ENCODE data around the gene PIK3C3.
A peak's percentile ranks its signal among the peaks of the same experiment; 100 is the strongest.
"Not testable (repeated sequence)": the region's sequence is repeated elsewhere in the genome, so short reads cannot be mapped to it uniquely, and the experiment has no call there.

Gene PIK3C3

DNA sequence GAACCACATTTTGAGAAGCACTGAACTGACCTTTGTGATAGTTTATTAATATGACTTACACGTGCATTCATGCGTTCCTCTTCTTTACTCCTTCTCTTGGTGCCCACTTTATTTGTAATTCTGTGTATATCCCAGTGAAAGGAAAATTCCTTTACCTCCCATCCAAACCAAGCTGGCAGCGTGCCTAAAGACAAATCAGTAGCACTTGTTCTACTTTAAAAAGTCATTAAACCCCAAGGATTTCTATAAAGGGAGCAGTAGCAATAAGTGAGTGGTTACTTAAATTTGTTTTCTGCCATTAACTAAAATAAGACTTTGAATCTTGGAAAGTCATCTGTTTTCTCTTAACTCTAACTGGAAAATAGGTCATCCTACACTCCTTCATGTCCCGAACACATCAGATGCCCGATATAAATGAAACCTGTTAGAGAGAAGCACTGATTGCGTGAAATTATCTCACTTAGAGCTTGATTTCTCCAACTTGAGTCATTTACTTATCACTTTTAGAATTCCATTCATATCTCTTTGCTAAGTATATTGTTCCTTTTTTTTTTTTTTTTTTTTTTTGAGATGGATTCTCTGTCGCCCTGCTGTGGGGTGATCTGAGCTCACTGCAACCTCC is 10.7 kb downstream of the PIK3C3 start:
- DNase-seq (ENCODE audit: low spot score) = no peak
- no peak for FAIRE-seq

DNA sequence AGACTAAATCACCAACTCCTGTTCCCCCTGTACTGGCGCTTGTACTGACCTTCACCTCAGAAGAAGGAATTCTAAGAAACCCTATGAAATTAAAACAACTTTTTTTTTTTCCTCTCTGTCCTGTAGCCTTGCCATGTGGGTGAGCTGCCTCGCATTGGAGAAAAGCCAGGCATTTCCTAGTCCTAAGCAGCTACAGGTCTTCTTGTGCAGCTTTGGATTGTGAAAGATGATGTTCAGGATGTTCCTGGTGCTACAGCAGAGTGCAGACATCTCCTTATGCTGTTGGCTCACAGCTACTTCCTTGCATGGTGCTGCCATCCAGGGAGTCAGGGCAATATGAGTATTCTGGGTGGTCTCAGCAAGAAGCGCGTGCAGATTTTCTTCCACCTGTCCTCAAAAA is 11.9 kb downstream of the PIK3C3 start:
- DNase-seq (ENCODE audit: low spot score) (no peak), FAIRE-seq (no peak)

DNA sequence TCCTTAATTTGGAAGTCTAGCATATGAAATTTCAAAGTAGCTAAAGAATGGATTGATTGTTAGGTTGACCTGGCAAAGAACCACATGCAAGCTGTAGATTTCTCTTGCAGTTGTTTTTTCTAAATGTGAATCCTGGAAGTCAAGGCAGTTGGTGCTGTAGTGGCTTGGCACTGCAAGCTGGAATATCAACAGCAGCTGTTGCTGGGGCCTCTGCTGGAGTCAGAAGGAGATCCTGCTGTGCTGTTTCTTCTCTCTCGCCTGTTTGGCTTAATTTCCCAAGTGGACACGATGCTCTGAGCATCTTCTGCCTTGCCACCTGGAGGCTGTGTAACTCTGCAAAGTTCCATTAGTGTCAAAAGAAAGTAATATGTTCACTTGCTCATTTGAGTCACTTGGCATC is 12.6 kb downstream of the PIK3C3 start:
- FAIRE-seq (no peak), DNase-seq (ENCODE audit: low spot score) (no peak)

DNA sequence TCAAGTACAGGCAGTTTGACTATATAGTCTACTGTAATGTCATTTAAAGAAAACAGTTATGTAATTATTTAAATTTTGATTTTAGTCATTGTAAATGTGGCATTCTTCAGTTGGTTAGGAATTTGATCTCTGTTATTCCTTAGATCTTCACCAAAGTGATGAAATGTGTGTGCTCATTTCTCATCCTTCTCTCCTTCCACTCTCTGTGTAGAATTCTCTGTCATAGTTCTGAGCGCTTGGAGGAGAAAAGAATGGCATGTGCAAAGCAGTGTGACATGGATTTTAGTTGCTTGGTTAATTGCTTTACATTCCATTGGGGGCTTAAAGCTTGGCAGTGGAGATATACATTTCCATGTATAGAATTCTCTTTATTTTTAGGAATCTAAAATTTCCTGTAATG is 14.8 kb downstream of the PIK3C3 start:
- DNase-seq (ENCODE audit: low spot score) = no peak
- no peak for FAIRE-seq

DNA sequence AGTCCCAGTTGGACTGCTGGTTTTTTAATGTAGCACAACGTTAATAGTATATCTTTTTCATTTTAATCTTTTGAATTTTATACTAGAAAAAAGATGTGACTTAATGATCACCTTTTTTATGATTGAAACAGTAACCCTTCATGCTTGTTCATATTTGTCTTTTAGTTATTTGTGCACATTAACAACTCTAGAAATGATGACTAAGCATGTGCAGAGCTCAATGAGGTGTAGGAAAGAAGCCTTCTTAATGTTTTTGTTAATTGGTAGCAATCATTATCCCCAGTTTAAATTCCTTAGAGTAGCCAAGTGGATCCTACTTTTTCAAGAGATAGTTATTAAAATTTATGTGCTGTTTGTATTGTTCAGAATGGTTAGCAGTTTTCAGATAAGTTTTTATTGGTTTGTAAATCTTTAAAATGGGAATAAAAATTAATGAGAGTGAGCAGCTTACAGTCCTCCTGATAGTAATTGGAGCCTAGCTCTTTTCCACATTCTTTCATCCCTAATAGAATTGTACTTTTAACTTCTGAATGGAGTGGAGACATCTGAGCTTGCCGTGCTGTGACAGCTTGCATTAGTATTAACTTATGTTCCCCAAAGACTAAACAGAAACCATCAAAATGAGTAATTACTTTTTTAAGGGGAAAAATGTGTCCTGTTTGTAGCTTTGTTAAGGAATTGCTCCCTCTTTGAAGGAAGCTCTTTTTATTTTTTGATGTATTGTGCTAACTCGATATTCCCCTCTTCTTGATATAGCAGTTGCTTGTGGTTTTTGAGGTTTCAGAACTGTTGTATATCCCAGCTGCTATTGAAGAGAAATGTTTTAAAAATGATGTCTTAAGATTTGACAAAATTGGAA is 17.3 kb downstream of the PIK3C3 start:
- FAIRE-seq = peak; percentile 76
- no peak for DNase-seq (ENCODE audit: low spot score)

DNA sequence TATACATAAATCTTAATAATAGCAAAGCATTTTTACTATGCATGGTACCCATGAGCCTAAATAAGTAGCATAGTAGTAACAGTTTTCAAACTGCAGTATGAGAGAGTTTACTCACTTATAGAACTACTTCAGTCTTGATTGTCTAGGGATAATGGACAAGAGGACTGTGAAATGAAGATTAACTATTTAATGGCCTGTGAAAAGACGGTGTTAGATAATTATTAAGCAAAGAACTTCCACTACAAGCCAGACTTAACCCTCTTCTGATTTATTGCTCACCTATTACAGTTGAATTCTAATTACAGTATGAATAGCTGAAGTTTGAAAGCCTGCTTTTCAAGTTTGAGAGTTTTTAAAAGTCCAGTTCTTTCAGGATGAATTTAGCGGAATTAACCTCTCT is 18.9 kb downstream of the PIK3C3 start:
- DNase-seq (ENCODE audit: low spot score) = peak; percentile 13

DNA sequence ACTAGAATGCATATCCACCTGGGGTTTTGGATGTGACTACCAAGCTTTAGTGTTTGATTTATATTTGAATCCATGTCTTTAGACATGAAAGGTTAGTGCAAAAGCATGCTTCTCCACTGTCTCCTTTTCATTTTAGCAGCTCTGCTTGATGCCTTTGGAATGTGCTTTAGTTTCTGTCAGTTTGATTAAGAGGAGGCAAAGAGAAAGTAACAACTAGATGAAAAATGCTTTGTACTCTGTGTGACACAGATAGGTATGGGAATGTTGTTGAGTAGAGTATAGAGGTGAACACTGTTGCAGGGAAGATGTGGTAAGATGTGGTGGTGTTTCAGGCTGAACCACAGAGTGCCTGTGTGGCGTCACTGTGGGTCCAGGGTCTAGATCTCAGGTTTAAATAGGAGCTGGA is 19.8 kb downstream of the PIK3C3 start:
- FAIRE-seq (no peak), DNase-seq (ENCODE audit: low spot score) (no peak)

More for the DNA sequence above, 18.9 kb downstream of the PIK3C3 start:
- peak; percentile 86 for FAIRE-seq

DNA sequence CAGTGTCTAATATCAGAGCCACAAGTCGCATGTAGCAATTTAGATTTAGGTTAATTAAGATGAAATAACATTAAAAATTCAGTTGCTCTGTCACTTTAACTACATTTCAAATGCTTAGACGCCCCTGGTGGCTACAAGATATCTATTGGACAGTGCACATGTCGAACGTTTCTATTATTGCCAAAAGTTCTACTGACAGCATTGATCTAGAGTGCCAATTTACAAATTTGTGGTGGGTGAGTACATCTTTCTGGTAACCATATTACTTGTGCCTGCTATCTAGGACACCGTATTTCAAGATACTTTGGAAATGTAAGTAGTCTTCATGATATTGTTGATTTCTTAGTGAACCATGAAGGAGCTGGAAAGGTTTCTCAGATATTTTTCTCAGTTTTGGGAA is 20.2 kb downstream of the PIK3C3 start:
- FAIRE-seq = no peak
- no peak for DNase-seq (ENCODE audit: low spot score)

DNA sequence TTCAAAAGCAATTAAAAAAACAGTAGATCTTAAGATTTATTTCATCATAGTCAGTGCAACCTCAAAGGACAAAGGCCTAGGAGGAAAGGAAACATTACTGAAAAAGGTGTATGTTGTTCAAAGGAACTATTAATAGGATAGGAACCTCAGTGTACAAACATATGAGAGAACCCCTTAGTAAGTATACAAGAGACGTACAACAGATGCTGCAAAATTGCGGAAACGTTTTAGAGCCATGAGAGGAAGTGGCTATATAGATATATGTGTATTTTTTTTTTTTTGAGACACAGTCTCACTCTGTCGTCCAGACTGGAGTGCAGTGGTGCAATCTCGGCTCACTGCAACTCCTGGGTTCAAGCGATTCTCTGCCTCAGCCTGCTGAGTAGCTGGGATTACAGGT is 22.2 kb downstream of the PIK3C3 start:
- no peak for FAIRE-seq
- DNase-seq (ENCODE audit: low spot score) = no peak

DNA sequence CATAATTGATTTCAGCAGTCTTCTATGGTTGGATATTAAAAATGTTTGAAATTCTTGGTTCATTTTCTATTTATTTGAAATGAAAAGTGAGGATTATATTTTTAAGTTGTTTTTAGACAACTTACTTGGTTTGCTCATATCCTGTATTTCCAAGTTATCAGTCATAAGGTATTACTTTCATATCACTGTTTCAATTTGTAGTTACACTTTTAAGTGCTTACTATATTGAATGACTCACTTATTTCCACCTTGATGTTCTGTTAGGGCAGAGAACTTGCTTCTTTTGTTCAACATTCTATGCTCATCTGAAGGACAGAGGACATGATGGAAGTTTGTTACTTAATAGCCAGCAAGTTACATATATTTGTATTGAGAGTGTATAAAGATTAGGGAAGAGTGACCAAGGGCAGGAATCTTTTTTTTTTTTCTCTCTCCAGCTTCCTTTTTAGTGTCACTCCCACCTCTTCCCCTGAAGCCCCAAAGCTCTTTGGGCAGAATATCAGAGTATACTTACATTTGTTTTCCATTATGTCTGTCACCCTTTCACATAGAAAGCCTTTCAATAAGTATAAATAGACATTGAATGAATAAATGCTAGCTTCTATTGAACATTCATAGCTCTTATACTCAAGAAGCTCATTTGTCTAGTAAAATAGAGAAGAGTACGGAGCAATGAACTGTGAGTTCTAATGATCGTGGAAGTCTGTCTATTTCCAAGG is 28.1 kb downstream of the PIK3C3 start:
- no peak for FAIRE-seq
- DNase-seq (ENCODE audit: low spot score) = no peak

DNA sequence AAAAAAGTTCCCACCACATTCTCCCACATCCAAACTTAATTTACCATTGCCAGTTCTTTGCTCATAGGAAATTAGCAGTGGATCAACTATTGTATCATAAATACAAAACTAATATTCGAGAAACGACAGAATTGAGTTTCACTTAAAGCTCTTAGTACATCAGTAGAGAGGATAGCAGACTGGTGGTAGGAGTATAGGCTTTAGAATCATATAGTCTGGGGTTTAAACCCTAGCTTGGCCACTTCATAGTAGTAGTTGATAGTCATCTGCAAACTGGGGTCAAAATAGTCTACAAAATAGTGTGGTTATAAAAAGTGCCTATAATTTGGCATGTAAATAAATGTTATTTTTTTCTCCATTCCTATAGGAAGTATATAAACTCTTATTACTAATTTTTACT is 30.9 kb downstream of the PIK3C3 start:
- DNase-seq (ENCODE audit: low spot score) (no peak), FAIRE-seq (no peak)

DNA sequence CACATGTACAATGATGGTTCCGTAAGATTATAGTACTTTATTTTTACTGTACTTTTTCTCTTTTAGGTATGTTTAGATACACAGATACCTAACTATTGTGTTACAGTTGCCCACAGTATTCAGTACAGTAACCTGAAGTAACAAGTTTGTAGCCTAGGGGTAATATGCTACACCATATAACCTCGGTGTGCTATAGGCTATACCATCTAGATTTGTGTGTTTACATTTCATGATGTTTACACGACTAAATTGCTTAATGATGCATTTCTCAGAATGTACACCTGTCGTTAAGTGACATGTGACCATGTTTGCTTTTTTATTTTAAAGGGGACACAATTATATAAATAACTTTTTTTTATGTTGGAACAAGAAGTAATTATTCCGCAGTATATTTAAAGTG is 34.5 kb downstream of the PIK3C3 start:
- no peak for DNase-seq (ENCODE audit: low spot score)
- no peak for FAIRE-seq

DNA sequence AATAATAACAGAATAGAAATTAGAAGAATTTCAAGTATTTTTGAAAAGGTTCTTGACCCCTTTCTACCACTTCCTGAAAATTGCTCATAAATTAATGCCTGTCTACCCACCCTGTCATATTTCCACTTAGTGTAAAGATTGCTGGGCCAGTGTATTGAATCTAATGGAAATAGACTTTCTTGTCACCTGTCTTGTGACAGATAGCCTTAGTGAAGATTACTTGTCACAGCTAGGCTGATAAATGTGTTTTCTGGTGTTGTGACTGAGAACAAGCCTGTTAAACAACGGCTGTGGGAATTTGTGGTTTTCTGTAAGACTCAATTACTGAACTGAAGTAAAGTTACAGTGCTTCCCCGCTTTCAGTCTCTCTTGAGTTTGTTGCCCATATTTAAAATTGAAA is 37.0 kb downstream of the PIK3C3 start:
- FAIRE-seq (no peak), DNase-seq (ENCODE audit: low spot score) (no peak)

DNA sequence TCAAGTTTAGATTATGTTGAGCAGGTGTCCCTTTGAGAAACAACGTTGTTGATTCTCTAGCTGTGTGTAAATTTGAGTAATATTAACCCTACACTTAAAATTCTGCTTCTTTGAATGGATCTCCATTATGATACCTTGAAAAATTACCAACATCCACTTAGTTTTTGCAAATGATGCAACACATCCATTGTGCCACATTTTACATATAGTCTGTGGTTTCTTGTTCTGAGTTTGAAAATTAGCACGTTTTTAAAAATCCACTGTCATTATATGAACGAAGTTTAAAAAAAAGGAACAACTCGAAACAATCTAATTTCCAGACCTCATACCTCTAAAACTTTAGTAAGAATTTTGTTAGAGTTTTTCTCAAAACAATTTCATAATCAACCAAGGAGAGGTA is 37.7 kb downstream of the PIK3C3 start:
- no peak for FAIRE-seq

DNA sequence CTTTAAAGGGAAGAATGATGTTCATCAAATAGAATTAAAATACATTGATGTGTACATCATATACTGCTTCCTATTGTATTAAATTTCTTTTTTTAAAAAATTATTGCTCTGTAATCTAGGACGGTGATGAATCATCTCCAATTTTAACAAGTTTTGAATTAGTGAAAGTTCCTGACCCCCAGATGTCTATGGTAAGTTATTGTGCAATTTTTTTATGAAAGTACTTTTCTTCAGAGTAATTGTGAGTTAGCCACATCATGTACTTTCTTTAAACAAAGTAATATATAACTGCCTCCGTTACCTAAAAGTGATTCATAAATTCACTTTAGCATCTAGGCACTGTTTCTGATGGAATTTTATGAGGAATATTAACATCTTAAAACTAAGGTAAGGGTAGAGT is 38.1 kb downstream of the PIK3C3 start:
- no peak for FAIRE-seq
- DNase-seq (ENCODE audit: low spot score) = no peak

More for the DNA sequence above, 37.7 kb downstream of the PIK3C3 start:
- no peak for DNase-seq (ENCODE audit: low spot score)

DNA sequence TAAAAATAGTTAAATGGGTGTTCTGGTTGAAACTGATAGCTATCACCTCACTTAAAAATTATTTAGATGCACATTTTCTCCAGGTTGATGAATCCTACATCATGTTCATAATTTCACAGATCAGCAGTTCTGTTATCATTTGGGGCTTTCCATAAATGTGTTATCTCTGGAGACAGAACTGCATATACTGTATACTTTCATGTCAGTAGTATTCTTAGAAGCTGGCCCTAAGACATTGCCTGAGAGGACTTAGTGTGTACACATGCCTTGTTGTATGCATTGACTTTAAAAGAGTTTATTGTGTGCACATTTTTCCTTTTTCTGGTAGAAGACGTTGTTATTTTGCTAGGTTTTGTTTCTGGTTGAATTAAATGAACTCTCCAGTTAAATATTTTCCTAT is 41.0 kb downstream of the PIK3C3 start:
- no peak for DNase-seq (ENCODE audit: low spot score)
- no peak for FAIRE-seq

DNA sequence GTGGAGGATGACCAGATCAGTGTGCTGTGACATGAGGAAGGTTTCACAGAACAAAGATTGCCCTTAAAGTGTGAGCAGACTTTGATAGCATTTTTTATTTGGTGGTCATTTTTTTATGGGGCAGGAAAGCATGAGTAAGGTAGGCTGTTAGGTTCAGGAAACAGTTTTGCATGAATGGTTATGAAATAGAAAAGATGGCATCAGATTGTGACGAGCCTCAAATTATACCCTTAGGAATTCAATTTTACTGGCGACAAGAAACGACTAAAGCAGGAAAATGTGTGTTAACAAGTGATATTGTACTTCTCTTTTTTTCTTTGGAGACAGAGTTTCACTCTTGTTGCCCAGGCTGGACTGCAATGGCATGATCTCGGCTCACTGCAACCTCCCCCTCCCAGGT is 44.7 kb downstream of the PIK3C3 start:
- FAIRE-seq (no peak), DNase-seq (ENCODE audit: low spot score) (no peak)

DNA sequence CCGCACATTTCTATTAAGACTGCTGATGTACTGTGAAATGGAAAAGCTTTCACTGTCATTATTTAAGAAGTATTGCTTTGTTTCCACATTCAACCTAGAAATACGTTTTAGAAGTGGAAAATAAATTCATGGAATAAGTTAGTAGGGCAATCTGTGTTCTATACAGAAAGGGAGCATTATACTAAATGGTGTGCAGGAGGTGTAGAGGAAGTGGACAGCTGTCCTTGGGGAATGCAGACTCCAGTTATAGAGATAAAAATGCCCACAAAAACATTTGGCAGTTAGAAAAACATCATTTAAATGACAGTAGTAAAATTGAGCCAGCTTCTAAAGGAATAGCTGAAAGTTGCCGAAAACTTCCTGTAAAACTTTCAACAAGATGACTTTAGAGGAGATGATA is 46.8 kb downstream of the PIK3C3 start:
- FAIRE-seq (no peak), DNase-seq (ENCODE audit: low spot score) (no peak)

DNA sequence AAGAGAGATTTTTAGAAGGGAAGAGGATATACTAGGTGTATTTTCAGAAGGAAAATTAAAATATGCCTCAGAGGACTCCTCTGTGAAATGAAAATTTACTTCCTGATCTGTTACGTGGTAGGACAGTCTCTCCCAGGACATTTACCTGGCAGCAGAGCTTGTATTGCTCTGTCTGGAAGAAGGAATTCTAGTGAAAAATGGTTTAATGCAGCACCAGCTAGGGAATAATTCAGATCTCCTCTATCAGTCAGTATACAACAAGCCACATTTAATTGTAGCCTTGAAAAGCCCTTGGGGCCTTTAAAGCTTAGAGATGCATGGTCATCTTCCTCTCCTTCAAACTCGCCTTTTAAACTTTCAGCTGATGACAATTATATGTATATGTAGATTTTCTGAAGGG is 49.6 kb downstream of the PIK3C3 start:
- no peak for FAIRE-seq

DNA sequence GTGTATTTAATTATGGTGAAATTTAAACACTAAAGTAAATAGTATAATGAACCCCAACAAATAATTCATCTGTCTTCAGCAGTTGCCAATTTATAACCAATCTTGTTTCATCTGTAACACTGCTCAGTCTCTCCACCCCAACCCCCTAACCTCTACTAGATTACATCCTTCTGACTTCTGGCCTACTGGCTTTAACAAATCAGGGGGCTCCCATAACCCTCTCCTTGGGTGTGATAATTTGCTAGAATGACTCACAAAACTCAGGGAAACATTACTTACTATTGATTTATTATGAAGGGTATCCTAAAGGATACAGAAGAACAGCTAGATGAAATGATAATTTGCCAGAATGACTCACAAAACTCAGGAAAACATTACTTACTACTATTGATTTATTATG is 50.7 kb downstream of the PIK3C3 start:
- no peak for DNase-seq (ENCODE audit: low spot score)
- no peak for FAIRE-seq

More for the DNA sequence above, 49.6 kb downstream of the PIK3C3 start:
- no peak for DNase-seq (ENCODE audit: low spot score)

DNA sequence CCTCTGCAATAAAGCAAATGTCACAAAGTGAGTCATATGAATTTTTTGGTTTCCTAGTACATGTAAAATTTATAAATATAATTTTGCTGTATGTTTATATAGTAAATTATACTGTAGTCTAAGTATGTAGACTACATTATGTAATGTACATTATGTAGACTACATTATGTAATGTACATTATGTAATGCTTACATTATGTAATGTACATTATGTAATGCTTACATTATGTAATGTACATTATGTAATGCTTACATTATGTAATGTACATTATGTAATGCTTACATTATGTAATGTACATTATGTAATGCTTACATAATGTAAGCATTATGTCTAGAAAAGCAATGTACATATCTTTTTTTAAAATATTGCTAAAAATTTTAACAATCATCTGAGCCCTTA is 54.4 kb downstream of the PIK3C3 start:
- DNase-seq (ENCODE audit: low spot score); FAIRE-seq: not testable (repeated sequence)

DNA sequence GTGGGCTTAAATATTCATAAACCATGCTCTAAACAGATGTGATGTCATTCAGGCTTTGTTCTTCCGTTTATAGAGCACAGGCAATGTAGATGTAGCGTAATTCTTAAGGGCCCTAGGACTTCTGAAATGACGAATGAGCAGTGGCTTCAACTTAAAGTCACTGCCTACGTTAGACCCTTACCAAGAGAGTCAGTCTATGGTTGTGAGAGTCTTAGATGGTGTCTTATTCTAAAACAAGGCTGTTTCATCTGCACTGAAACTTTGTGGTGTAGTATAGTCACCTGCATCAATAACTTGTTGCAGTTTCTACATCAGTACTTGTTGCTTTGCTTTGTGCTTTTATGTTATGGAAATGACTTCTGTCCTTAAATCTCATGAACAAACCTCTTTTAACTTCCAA is 56.0 kb downstream of the PIK3C3 start:
- DNase-seq (ENCODE audit: low spot score) = no peak
- no peak for FAIRE-seq

All from RCC 7860 (cell line).